Breast epithelium (tissue), 3 donors: ENCODE measurements around the gene NCKAP1.

Experiments
- CTCF ChIP-seq, 3 donors: fragments of 450-650 bp; IDR thresholded peaks; one replicate each; pipeline ENCODE4 v1.5.1; 2016 to 2017; ENCODE audit warnings: antibody characterized with exemption in 3 of 3, mild to moderate bottlenecking in 3 of 3, moderate library complexity in 3 of 3
- POLR2A ChIP-seq: fragments of 450-650 bp; IDR thresholded peaks from one replicate; pipeline ENCODE4 v1.6.1; 2016; ENCODE audit warnings: antibody characterized with exemption, mild to moderate bottlenecking, moderate library complexity
- POLR2AphosphoS5 ChIP-seq, 3 donors: sonication (generic); formaldehyde crosslinking; IDR thresholded peaks; one replicate each; pipeline ENCODE4 v1.6.1; 2017; ENCODE audit warnings: antibody characterized with exemption in 3 of 3

DNA sequence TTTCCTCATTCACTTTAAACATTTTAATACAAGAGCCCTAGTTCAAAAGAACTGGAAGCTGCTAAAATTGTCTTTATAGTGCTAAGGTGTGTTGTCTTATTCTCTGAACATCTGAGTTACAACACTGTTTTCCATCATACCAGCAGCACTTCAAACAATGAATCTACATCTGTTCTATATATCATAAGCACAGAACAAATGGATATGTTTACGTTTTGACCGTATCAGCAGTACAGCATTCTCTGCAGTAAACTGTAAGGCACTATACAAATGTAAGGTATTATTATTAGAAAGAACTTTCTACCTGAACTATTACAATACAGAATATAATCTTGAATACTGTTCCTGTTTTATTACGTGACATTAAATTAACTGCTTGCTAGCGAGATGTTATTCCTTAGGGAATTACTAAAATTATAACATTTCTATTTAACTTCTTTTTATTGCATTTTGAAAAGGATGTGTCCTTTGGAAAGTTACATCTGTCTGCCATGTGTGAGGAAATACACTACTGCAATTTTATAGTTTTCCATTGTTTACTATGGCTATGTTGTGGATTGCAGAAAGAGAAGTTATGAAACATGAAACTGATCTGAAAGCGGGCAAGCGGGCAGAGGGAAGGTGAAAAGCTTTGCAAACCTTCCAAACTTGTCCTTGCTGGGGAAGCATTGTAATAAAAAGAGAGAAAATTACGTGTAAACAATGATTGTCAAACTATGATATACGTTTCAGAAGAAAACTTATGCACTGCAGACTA, 13.7 kb downstream of the NCKAP1 start:
- TF ChIP-seq CTCF (IDR thresholded peaks at IDR 0.05) (no peak), POLR2A (no peak), POLR2AphosphoS5 (IDR thresholded peaks at IDR 0.05) (no peak)
